GM23248 (cell line): ENCODE data around the gene SPA17.

Source experiments
- EZH2 ChIP-seq: fragments of 200-600 bp; sonication (generic); IDR thresholded peaks from 2 replicates; pipeline ENCODE4 v1.6.1; 2018; ENCODE audit warnings: antibody characterized with exemption, mild to moderate bottlenecking; ENCODE audit not compliant: insufficient read depth, poor library complexity, severe bottlenecking
- EZH2phosphoT487 ChIP-seq: fragments of 200-600 bp; sonication (generic); IDR thresholded peaks from 2 replicates; pipeline ENCODE4 v1.6.1; 2018; ENCODE audit warnings: antibody characterized with exemption, moderate library complexity, mild to moderate bottlenecking, low read depth; ENCODE audit not compliant: insufficient read depth

DNA sequence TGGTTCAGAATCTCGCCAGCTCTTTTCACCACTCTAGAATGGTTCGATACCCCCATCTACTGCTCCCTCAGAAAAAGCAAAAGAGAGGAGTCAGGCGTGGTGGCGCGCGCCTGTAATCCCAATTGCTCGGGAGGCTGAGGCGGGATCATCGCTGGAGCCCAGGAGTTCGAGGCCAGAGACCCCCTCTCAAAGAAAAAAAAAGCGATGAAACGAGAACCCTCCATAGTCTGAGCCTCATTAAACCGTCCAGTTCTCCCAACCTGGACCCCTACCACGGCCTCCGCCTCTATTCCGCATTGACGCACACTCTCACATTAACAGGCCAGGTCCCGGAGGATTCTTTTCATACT is 439 bp downstream of the SPA17 start:
- TF ChIP-seq EZH2phosphoT487, result no peak
- no peak for TF ChIP-seq EZH2
